Endodermal cell (in vitro differentiated cells): Measurements from ENCODE around the gene ZNF460. TPM values are rescaled to one million over a fixed set of nuclear protein-coding genes. Genes with fewer than 3 reads are reported as not detected.

Experiments
- DNase-seq: peaks from one replicate; pipeline ENCODE4 v3.0.0-alpha.2; 2017
- H3K27ac ChIP-seq: 2 replicates; pipeline ENCODE4 v1.5.1; 2013; ENCODE audit warnings: mild to moderate bottlenecking, low read depth, low read length, moderate library complexity
- H3K27me3 ChIP-seq: 2 replicates; pipeline ENCODE4 v1.6.1; 2013; ENCODE audit warnings: mild to moderate bottlenecking, low read length, moderate library complexity; ENCODE audit not compliant: insufficient read depth, control insufficient read depth, poor library complexity, severe bottlenecking
- H3K36me3 ChIP-seq: 2 replicates; pipeline ENCODE4 v1.7.0; 2013; ENCODE audit warnings: mild to moderate bottlenecking, low read length, moderate library complexity; ENCODE audit not compliant: control insufficient read depth, insufficient read depth
- H3K4me1 ChIP-seq: one replicate; pipeline ENCODE4 v1.7.0; 2013; ENCODE audit warnings: low read length; ENCODE audit not compliant: control insufficient read depth, insufficient read depth
- H3K4me3 ChIP-seq: 2 replicates; pipeline ENCODE4 v1.5.1; 2013; ENCODE audit warnings: mild to moderate bottlenecking, low read length, moderate library complexity
- H3K9ac ChIP-seq: 2 replicates; pipeline ENCODE4 v1.6.1; 2013; ENCODE audit warnings: mild to moderate bottlenecking, low read length, moderate library complexity; ENCODE audit not compliant: poor library complexity, severe bottlenecking; ENCODE audit errors: extremely low read depth
- H3K9me3 ChIP-seq: 2 replicates; pipeline ENCODE4 v1.6.1; 2013; ENCODE audit warnings: mild to moderate bottlenecking, low read length, moderate library complexity; ENCODE audit not compliant: control insufficient read depth
- H3K27ac Mint-ChIP-seq: 2 replicates; pipeline ENCODE4 v1.8.0; 2020; ENCODE audit warnings: mixed read lengths
- H3K27me3 Mint-ChIP-seq: 2 replicates; pipeline ENCODE4 v1.8.0; 2021; ENCODE audit warnings: mild to moderate bottlenecking, mixed read lengths; ENCODE audit not compliant: insufficient read depth
- H3K36me3 Mint-ChIP-seq: 2 replicates; pipeline ENCODE4 v1.8.0; 2020; ENCODE audit warnings: low read depth, mixed read lengths
- H3K4me1 Mint-ChIP-seq: 2 replicates; pipeline ENCODE4 v1.8.0; 2020; ENCODE audit warnings: mixed read lengths
- H3K4me3 Mint-ChIP-seq: 2 replicates; pipeline ENCODE4 v1.8.0; 2020; ENCODE audit warnings: mild to moderate bottlenecking, moderate library complexity, mixed read lengths
- H3K9me3 Mint-ChIP-seq: 2 replicates; pipeline ENCODE4 v1.8.0; 2020; ENCODE audit warnings: mild to moderate bottlenecking, mixed read lengths
- WGBS, 2 experiments: methylation state at CpG; one replicate each; pipeline versions ENCODE4 v1.1.5 to v1.1.7; 2013; ENCODE audit warnings: missing lambda C conversion rate in 2 of 2, mixed read lengths in 1 of 2; ENCODE audit not compliant: insufficient coverage in 1 of 2, insufficient read length in 1 of 2; 5-methylcytosine and 5-hydroxymethylcytosine counted together
- total RNA-seq, 2 donors: library from RNA; stranded (reverse); fragmentation: NEBNext Ultra II Directional in 1 of 2; extraction: Animal tissue kit (Norgen Biotek cat#: 25700) in 1 of 2; gene quantifications; 2 replicates in 1 of 2; 3 replicates in 1 of 2; pipeline ENCODE4 v1.2.1, GENCODE V29; 2021
- TF ChIP-seq, protein P1 (sequence below): fragments of 200-600 bp; sonication (generic); conservative IDR thresholded peaks from 2 replicates; pipeline ENCODE4 v1.5.0; 2021; ENCODE audit warnings: antibody characterized with exemption, mild to moderate bottlenecking

Gene ZNF460
- total RNA-seq, 2 donors from 2014 or later = 63.9 to 64.0 TPM

DNA sequence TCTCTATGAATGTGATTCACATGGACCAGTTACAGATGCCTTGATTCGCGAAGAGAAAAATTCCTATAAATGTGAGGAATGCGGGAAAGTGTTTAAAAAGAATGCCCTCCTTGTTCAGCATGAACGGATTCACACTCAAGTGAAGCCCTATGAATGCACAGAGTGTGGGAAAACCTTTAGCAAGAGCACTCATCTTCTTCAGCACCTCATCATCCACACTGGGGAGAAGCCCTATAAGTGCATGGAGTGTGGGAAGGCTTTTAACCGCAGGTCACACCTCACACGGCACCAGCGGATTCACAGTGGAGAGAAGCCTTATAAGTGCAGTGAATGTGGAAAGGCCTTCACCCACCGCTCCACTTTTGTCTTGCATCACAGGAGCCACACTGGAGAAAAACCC is 47.7 kb downstream of the ZNF460 start:
- Mint-ChIP-seq H3K36me3 (peaks cover 61% of the 10 kb centered on the region), H3K9me3 (peaks cover 11% of the 10 kb centered on the region), H3K27ac (no peak overlapping the region), H3K4me3 (no peak overlapping the region), H3K27me3 (no peaks in the 10 kb centered on the region), H3K4me1 (no peaks in the 10 kb centered on the region)
- Histone ChIP-seq H3K27me3 (no peaks in the 10 kb centered on the region), H3K36me3 (peaks cover 64% of the 10 kb centered on the region), H3K4me3 (no peak overlapping the region), H3K9me3 (no peaks in the 10 kb centered on the region), H3K4me1 (no peaks in the 10 kb centered on the region), H3K9ac (no peak overlapping the region), H3K27ac (no peak overlapping the region)
- TF ChIP-seq, protein P1, sequence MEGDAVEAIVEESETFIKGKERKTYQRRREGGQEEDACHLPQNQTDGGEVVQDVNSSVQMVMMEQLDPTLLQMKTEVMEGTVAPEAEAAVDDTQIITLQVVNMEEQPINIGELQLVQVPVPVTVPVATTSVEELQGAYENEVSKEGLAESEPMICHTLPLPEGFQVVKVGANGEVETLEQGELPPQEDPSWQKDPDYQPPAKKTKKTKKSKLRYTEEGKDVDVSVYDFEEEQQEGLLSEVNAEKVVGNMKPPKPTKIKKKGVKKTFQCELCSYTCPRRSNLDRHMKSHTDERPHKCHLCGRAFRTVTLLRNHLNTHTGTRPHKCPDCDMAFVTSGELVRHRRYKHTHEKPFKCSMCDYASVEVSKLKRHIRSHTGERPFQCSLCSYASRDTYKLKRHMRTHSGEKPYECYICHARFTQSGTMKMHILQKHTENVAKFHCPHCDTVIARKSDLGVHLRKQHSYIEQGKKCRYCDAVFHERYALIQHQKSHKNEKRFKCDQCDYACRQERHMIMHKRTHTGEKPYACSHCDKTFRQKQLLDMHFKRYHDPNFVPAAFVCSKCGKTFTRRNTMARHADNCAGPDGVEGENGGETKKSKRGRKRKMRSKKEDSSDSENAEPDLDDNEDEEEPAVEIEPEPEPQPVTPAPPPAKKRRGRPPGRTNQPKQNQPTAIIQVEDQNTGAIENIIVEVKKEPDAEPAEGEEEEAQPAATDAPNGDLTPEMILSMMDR = no peak
- 95 to 100% methylated on average over 7 to 8 of the region's 8 CpGs for WGBS, 2 experiments
- no peak for DNase-seq

DNA sequence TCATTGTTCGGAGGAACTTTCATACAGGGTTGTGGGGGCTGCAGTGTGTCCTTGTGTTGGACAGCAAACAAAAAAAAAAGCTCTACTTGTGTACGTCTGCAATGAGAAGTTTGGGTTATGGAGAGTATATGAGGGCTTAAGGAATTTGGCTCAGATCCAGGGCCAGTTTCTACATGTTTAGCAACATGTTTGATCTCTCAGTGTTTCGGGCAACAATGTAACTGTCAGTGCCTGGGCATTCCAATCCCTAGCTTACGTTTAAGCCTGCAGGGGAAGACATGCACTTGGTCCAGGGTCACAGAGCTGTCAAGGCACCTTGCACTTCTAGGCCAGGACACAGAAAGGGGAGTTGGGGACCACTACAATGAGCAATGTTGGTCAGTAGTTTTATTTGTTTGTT is 53.9 kb downstream of the ZNF460 start:
- Mint-ChIP-seq H3K4me3 (no peak overlapping the region), H3K27me3 (peaks cover 6% of the 10 kb centered on the region), H3K27ac (no peak overlapping the region), H3K9me3 (no peaks in the 10 kb centered on the region), H3K36me3 (peaks cover 13% of the 10 kb centered on the region), H3K4me1 (no peaks in the 10 kb centered on the region)
- no peak for DNase-seq
- no peaks in the 10 kb centered on the region for H3K4me1 ChIP-seq
- no peak overlapping the region for H3K4me3 ChIP-seq
- H3K9ac ChIP-seq = no peak overlapping the region
- no peaks in the 10 kb centered on the region for H3K9me3 ChIP-seq
- H3K27ac ChIP-seq = no peak overlapping the region
- peaks cover 11% of the 10 kb centered on the region for H3K36me3 ChIP-seq
- 95 to 96% methylated on average over 4 of the region's 4 CpGs for WGBS, 2 experiments
- no peaks in the 10 kb centered on the region for H3K27me3 ChIP-seq
- TF ChIP-seq, protein P1 = no peak

DNA sequence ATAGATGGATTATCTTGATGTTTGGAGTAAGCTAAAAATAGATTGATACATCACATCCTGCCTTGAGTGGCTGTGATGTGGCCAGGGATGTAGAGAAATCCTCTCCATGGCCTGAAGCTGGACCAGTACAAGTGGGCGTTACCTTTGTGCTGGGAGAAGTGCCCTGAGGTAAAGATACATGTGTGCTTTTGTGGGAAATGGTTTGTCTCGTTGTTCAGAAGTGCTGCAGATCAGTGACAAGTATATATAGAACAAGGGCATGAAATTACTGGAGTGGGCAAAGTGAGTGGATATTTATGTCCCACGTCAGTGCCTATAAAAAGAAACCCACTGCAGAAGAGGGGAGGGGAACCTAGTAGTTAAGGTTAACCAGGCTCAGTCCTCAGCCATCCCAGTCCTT is 58.6 kb downstream of the ZNF460 start:
- H3K36me3 ChIP-seq = no peaks in the 10 kb centered on the region
- H3K36me3 Mint-ChIP-seq = no peaks in the 10 kb centered on the region
- peaks cover 27% of the 10 kb centered on the region for H3K27me3 Mint-ChIP-seq
- no peak overlapping the region for H3K4me3 Mint-ChIP-seq
- no peaks in the 10 kb centered on the region for H3K9me3 ChIP-seq
- H3K4me1 ChIP-seq = no peaks in the 10 kb centered on the region
- peaks cover 33% of the 10 kb centered on the region for H3K27me3 ChIP-seq
- H3K4me3 ChIP-seq = no peak overlapping the region
- H3K27ac ChIP-seq = no peak overlapping the region
- WGBS, 2 experiments = 86 to 94% methylated on average over 2 to 3 of the region's 3 CpGs
- no peak overlapping the region for H3K9ac ChIP-seq
- TF ChIP-seq, protein P1 = no peak
- H3K4me1 Mint-ChIP-seq = no peaks in the 10 kb centered on the region
- no peak for DNase-seq
- H3K27ac Mint-ChIP-seq = no peak overlapping the region
- no peaks in the 10 kb centered on the region for H3K9me3 Mint-ChIP-seq
